H1 (cell line): Measurements from ENCODE around the gene MAB21L3. TPM values are rescaled to one million over a fixed set of nuclear protein-coding genes. Genes with fewer than 3 reads are reported as not detected.

Experiments
- CTCF ChIA-PET: fragments of 300-600 bp; sonication (Branson Sonifier 250); formaldehyde crosslinking; loops from one replicate; lab custom pipeline; 2021; ENCODE audit not compliant: partially characterized antibody; lab: Charles Lee
- POLR2A ChIA-PET: fragments of 300-600 bp; sonication (Branson Sonifier 250); formaldehyde crosslinking; loops from one replicate; lab custom pipeline; 2021; ENCODE audit warnings: inconsistent platforms; ENCODE audit not compliant: partially characterized antibody; lab: Charles Lee
- DNase-seq, 2 experiments: peaks; one replicate each; pipeline versions ENCODE4 v3.0.0 to v3.0.0-alpha.2; 2010 to 2022; ENCODE audit warnings: low spot score in 2 of 2, low read depth in 1 of 2, mixed read lengths in 1 of 2
- FAIRE-seq: peaks from 2 replicates; lab custom pipeline; 2011; peaks lifted over from hg19 to GRCh38; lab: Jason Lieb, UNC
- H2AFZ ChIP-seq: 2 replicates; pipeline ENCODE4 v1.8.1; 2012; ENCODE audit warnings: low read length, inconsistent platforms
- H2AK5ac ChIP-seq: 2 replicates; pipeline ENCODE4 v1.6.1; 2013; ENCODE audit warnings: low read depth, low read length
- H2BK120ac ChIP-seq: replicated peaks from 2 replicates; pipeline ENCODE3; 2013; ENCODE audit warnings: low read depth, low read length, inconsistent platforms
- H2BK12ac ChIP-seq: 2 replicates; pipeline ENCODE4 v1.6.1; 2013; ENCODE audit warnings: low read depth, low read length
- H2BK15ac ChIP-seq: 2 replicates; pipeline ENCODE4 v1.6.1; 2013; ENCODE audit warnings: low read length
- H2BK20ac ChIP-seq: 2 replicates; pipeline ENCODE4 v1.6.1; 2013; ENCODE audit warnings: low read length
- H2BK5ac ChIP-seq: 2 replicates; pipeline ENCODE4 v1.6.1; 2013; ENCODE audit warnings: low read depth, low read length
- H3K14ac ChIP-seq: 2 replicates; pipeline ENCODE4 v1.6.1; 2013; ENCODE audit warnings: inconsistent platforms; ENCODE audit not compliant: insufficient read length
- H3K18ac ChIP-seq: 2 replicates; pipeline ENCODE4 v1.6.1; 2013; ENCODE audit warnings: low read length; ENCODE audit errors: extremely low read depth
- H3K23ac ChIP-seq: 2 replicates; pipeline ENCODE4 v1.6.1; 2013; ENCODE audit warnings: inconsistent platforms; ENCODE audit not compliant: insufficient read length
- H3K23me2 ChIP-seq: 2 replicates; pipeline ENCODE4 v1.6.1; 2013; ENCODE audit warnings: low read depth, low read length
- H3K27ac ChIP-seq: 2 replicates; pipeline ENCODE4 v1.6.1; 2011; ENCODE audit warnings: low read depth, low read length, inconsistent platforms
- H3K27me3 ChIP-seq, 4 experiments: replicated peaks in 1 of 4; 1 replicate in 1 of 4; 2 replicates in 3 of 4; pipeline versions ENCODE4 v1.6.1 to v1.8.1; 2011 to 2013; ENCODE audit warnings: low read length in 3 of 4, mild to moderate bottlenecking in 3 of 4, inconsistent platforms in 2 of 4, mixed read lengths in 2 of 4, moderate library complexity in 1 of 4; ENCODE audit not compliant: control insufficient read depth in 3 of 4, insufficient read depth in 3 of 4; ENCODE audit errors: extremely low read depth in 1 of 4
- H3K36me3 ChIP-seq, 4 experiments: 2 replicates each; pipeline versions ENCODE4 v1.6.1 to v1.8.1; 2011 to 2013; ENCODE audit warnings: mild to moderate bottlenecking in 4 of 4, low read length in 3 of 4, moderate library complexity in 2 of 4, control low read depth in 1 of 4, inconsistent platforms in 1 of 4; ENCODE audit not compliant: insufficient read depth in 4 of 4, control insufficient read depth in 2 of 4
- H3K4ac ChIP-seq: replicated peaks from 2 replicates; pipeline ENCODE3; 2013; ENCODE audit warnings: low read length, low read depth, mixed read lengths, inconsistent platforms; ENCODE audit not compliant: insufficient read length
- H3K4me1 ChIP-seq, 4 experiments: replicated peaks in 1 of 4; 1 replicate in 1 of 4; 2 replicates in 3 of 4; pipeline versions ENCODE4 v1.6.1 to v1.8.1; 2011 to 2013; ENCODE audit warnings: low read length in 3 of 4, inconsistent platforms in 2 of 4, mixed read lengths in 1 of 4; ENCODE audit not compliant: insufficient read depth in 4 of 4, control insufficient read depth in 3 of 4
- H3K4me2 ChIP-seq, 2 experiments: 2 replicates each; pipeline versions ENCODE4 v1.6.1 to v1.8.1; 2011 to 2013; ENCODE audit warnings: low read depth in 2 of 2, low read length in 2 of 2, control low read depth in 1 of 2, inconsistent platforms in 1 of 2, mild to moderate bottlenecking in 1 of 2; ENCODE audit not compliant: insufficient read depth in 1 of 2
- H3K4me3 ChIP-seq, 4 experiments: fragments of 200-600, 300-600 bp in 1 of 4; sonication (generic), shearing (Covaris generic), sonication (Bioruptor Twin) in 1 of 4; 2 replicates each; pipeline versions ENCODE4 v1.5.1 to v1.8.1; 2011 to 2016; ENCODE audit warnings: low read length in 4 of 4, low read depth in 3 of 4, control low read depth in 2 of 4, inconsistent platforms in 2 of 4, mild to moderate bottlenecking in 2 of 4, mixed read lengths in 1 of 4, moderate library complexity in 1 of 4; ENCODE audit not compliant: insufficient read depth in 2 of 4; ENCODE audit errors: extremely low read depth in 1 of 4
- H3K56ac ChIP-seq: replicated peaks from 2 replicates; pipeline ENCODE3; 2013; ENCODE audit warnings: low read depth, mild to moderate bottlenecking, mixed read lengths, low read length, inconsistent platforms; ENCODE audit not compliant: insufficient read length
- H3K79me1 ChIP-seq: 2 replicates; pipeline ENCODE4 v1.6.1; 2013; ENCODE audit warnings: low read depth, low read length, control low read depth
- H3K79me2 ChIP-seq, 2 experiments: 2 replicates each; pipeline versions ENCODE4 v1.6.1 to v1.8.1; 2012 to 2013; ENCODE audit warnings: low read length in 2 of 2, mild to moderate bottlenecking in 2 of 2, inconsistent platforms in 1 of 2; ENCODE audit not compliant: insufficient read depth in 2 of 2, control insufficient read depth in 1 of 2
- H3K9ac ChIP-seq, 4 experiments: replicated peaks in 1 of 4; 1 replicate in 1 of 4; 2 replicates in 3 of 4; pipeline versions ENCODE4 v1.6.1 to v1.8.1; 2011 to 2013; ENCODE audit warnings: low read depth in 3 of 4, low read length in 3 of 4, control low read depth in 2 of 4, mild to moderate bottlenecking in 2 of 4, moderate library complexity in 2 of 4, inconsistent platforms in 1 of 4; ENCODE audit errors: extremely low read depth in 1 of 4
- H3K9me3 ChIP-seq, 2 experiments: 2 replicates each; pipeline versions ENCODE4 v1.6.1 to v1.8.1; 2012 to 2013; ENCODE audit warnings: mild to moderate bottlenecking in 2 of 2, moderate library complexity in 2 of 2, control low read depth in 1 of 2, inconsistent platforms in 1 of 2, low read depth in 1 of 2, low read length in 1 of 2, mixed read lengths in 1 of 2; ENCODE audit not compliant: insufficient read depth in 2 of 2
- H4K20me1 ChIP-seq, 2 experiments: replicated peaks in 1 of 2; 2 replicates each; pipeline versions ENCODE3 to v1.8.1; 2011 to 2013; ENCODE audit warnings: inconsistent platforms in 2 of 2, low read length in 2 of 2, mild to moderate bottlenecking in 1 of 2; ENCODE audit not compliant: insufficient read depth in 2 of 2, control insufficient read depth in 1 of 2
- H4K5ac ChIP-seq: 2 replicates; pipeline ENCODE4 v1.6.1; 2013; ENCODE audit warnings: low read length, low read depth, mixed read lengths, inconsistent platforms; ENCODE audit not compliant: insufficient read length
- H4K8ac ChIP-seq: 2 replicates; pipeline ENCODE4 v1.8.0; 2013; ENCODE audit warnings: mild to moderate bottlenecking, moderate library complexity, low read length, inconsistent platforms; ENCODE audit not compliant: insufficient read depth; ENCODE audit errors: extremely low read depth
- H4K91ac ChIP-seq: replicated peaks from 2 replicates; pipeline ENCODE3; 2013; ENCODE audit warnings: low read length, mixed read lengths, inconsistent platforms; ENCODE audit not compliant: insufficient read length
- BACH1 ChIP-seq: IDR thresholded peaks from 2 replicates; pipeline ENCODE4 v1.6.1; 2012; ENCODE audit warnings: low read length, improper control_type of control experiment
- CBX5 ChIP-seq: fragments of 300-800, 300-1000 bp; sonication (generic); IDR thresholded peaks from 2 replicates; pipeline ENCODE4 v1.7.1; 2016; ENCODE audit warnings: antibody characterized with exemption, low read length, low read depth
- CTBP2 ChIP-seq: IDR thresholded peaks from 2 replicates; pipeline ENCODE4 v1.7.0; 2011; ENCODE audit warnings: borderline replicate concordance, mild to moderate bottlenecking, moderate library complexity, mixed read lengths, low read length; ENCODE audit not compliant: insufficient read depth, insufficient read length
- EP300 ChIP-seq, 2 experiments: IDR thresholded peaks; 1 replicate in 1 of 2; 2 replicates in 1 of 2; pipeline ENCODE4 v1.6.1; 2011 to 2012; ENCODE audit warnings: low read depth in 2 of 2, low read length in 2 of 2, mild to moderate bottlenecking in 2 of 2, borderline replicate concordance in 1 of 2, inconsistent platforms in 1 of 2, moderate library complexity in 1 of 2
- FOSL1 ChIP-seq: IDR thresholded peaks from 2 replicates; pipeline ENCODE4 v1.6.1; 2011; ENCODE audit warnings: mild to moderate bottlenecking, low read depth, low read length, moderate library complexity; ENCODE audit not compliant: insufficient read depth
- JUN ChIP-seq: IDR thresholded peaks from 2 replicates; pipeline ENCODE4 v1.6.1; 2011; ENCODE audit warnings: low read depth, mild to moderate bottlenecking, improper control_type of control experiment, low read length
- MAFK ChIP-seq: IDR thresholded peaks from 2 replicates; pipeline ENCODE4 v1.6.1; 2012; ENCODE audit warnings: low read depth, mild to moderate bottlenecking, improper control_type of control experiment, low read length
- PHF8 ChIP-seq: fragments of 200-600 bp; sonication (generic); conservative IDR thresholded peaks from 2 replicates; pipeline ENCODE4 v1.7.1; 2012; ENCODE audit warnings: low read depth, mild to moderate bottlenecking, inconsistent platforms, low read length, moderate library complexity
- POLR2A ChIP-seq, 2 experiments: IDR thresholded peaks; 1 replicate in 1 of 2; 2 replicates in 1 of 2; pipeline ENCODE4 v1.6.1; 2011; ENCODE audit warnings: low read depth in 2 of 2, low read length in 2 of 2, mild to moderate bottlenecking in 2 of 2; ENCODE audit errors: control extremely low read depth in 1 of 2
- SIN3A ChIP-seq, 2 experiments: IDR thresholded peaks in 1 of 2; conservative IDR thresholded peaks in 1 of 2; 2 replicates each; pipeline ENCODE4 v1.6.1; 2011 to 2012; ENCODE audit warnings: low read length in 2 of 2, improper control_type of control experiment in 1 of 2, low read depth in 1 of 2, mild to moderate bottlenecking in 1 of 2
- SIRT6 ChIP-seq: IDR thresholded peaks from one replicate; pipeline ENCODE4 v1.7.1; 2012; ENCODE audit warnings: low read length, inconsistent platforms
- SUZ12 ChIP-seq: fragments of 200-600 bp; sonication (generic); IDR thresholded peaks from 2 replicates; pipeline ENCODE4 v1.6.1; 2012; ENCODE audit warnings: mild to moderate bottlenecking, inconsistent platforms, low read length, moderate library complexity, mixed read lengths
- TCF12 ChIP-seq: IDR thresholded peaks from 2 replicates; pipeline ENCODE4 v1.6.1; 2011; ENCODE audit warnings: low read depth, mild to moderate bottlenecking, low read length
- TEAD4 ChIP-seq: IDR thresholded peaks from 2 replicates; pipeline ENCODE4 v1.6.1; 2012; ENCODE audit warnings: low read depth, low read length, inconsistent platforms, mixed read lengths
- WGBS, 2 experiments: shearing (Covaris generic) in 1 of 2; methylation state at CpG; one replicate each; pipeline versions ENCODE4 v1.1.6 to v1.1.7; 2013 to 2015; ENCODE audit warnings: low lambda C conversion rate in 2 of 2, mixed read lengths in 2 of 2, inconsistent platforms in 1 of 2, low coverage in 1 of 2, missing lambda C conversion rate in 1 of 2; ENCODE audit not compliant: insufficient replicate concordance in 2 of 2, insufficient coverage in 1 of 2, insufficient read length in 1 of 2; ENCODE audit errors: extremely low coverage in 1 of 2, missing lambda C conversion rate in 1 of 2; 5-methylcytosine and 5-hydroxymethylcytosine counted together
- polyA plus RNA-seq, 7 experiments: library from polyadenylated mRNA; depleted of rRNA in 3 of 7; stranded (reverse) in 5 of 7; unstranded in 2 of 7; fragments of >200 nt in 5 of 7; fragments of 200-250 nt in 2 of 7; gene quantifications; 1 replicate in 5 of 7; 2 replicates in 1 of 7; 4 replicates in 1 of 7; pipeline versions ENCODE4 v1.2.1 to v1.2.3, GENCODE V29; 2011 to 2013; ENCODE audit warnings: missing spikeins in 2 of 7, mixed read lengths in 2 of 7
- total RNA-seq: library from RNA; stranded (reverse); fragmentation: NEBNext Ultra II Directional; extraction: Animal tissue kit (Norgen Biotek cat#: 25700); gene quantifications from 2 replicates; pipeline ENCODE4 v1.2.1, GENCODE V29; 2021
- TF ChIP-seq, protein P1 (sequence below): IDR thresholded peaks from 2 replicates; pipeline ENCODE4 v1.6.1; 2012; ENCODE audit warnings: inconsistent platforms

The MAB21L3 gene
- total and polyA plus RNA-seq, 2 of the 8 experiments (the other 6 are each of a cell fraction or from before 2014, with no cell fraction given): not detected

DNA sequence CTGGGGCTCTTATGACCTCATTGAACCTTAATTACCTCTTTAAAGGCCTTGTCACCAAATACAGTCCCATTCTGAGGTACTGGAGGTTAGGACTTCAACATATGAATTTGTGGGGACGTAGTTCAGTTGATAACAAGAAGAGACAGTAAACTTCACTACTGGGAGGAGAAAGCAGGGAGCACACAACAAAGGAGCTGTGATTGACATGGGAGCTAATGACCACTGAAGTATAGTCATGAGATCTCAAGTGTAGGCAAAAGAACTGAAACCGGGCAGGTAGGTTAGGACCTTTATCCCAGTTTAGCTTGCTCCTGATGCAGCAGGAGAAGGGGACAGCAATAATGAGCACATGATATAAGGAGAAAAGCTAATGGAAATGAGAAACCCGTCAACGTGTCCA, 11.8 kb upstream of the MAB21L3 start:
- Histone ChIP-seq H2BK20ac (no peak overlapping the region), H3K9me3 (0 out of 4 replicates have a peak, but pooled peaks cover 0 to 4% of the 10 kb centered on the region in 2 experiments), H3K27me3 (no peaks in the 10 kb centered on the region), H2BK15ac (no peak overlapping the region), H3K36me3 (no peaks in the 10 kb centered on the region), H3K56ac (no peak overlapping the region), H3K4ac (no peak overlapping the region), H3K79me2 (no peaks in the 10 kb centered on the region), H2BK12ac (no peak overlapping the region), H3K4me3 (no peak overlapping the region), H2BK5ac (no peak overlapping the region), H2BK120ac (no peak overlapping the region), H3K79me1 (no peaks in the 10 kb centered on the region), H3K18ac (no peak overlapping the region), H3K9ac (no peak overlapping the region), H2AK5ac (no peak overlapping the region), H3K14ac (no peak overlapping the region), H4K5ac (no peak overlapping the region), H4K8ac (no peak overlapping the region), H3K23ac (no peak overlapping the region), H3K4me1 (no peaks in the 10 kb centered on the region), H3K27ac (no peak overlapping the region), H2AFZ (no peak overlapping the region), H4K20me1 (no peaks in the 10 kb centered on the region), H3K4me2 (no peak overlapping the region), H3K23me2 (no peaks in the 10 kb centered on the region), H4K91ac (no peak overlapping the region)
- ChIA-PET POLR2A (no interaction called here), CTCF (interaction anchor here (0.6 to 1.1 kb wide), 2 partner anchors 8 to 13 kb away, joined by 3 to 4 read pairs; no protein-coding TSS in a partner anchor)
- 88% methylated on average over 4 of the region's 4 CpGs; no CpG with 5 or more reads in 1 of the 2 experiments for WGBS, 2 experiments
- DNase-seq (no peak), FAIRE-seq (no peak)
- TF ChIP-seq TEAD4 (no peak), JUN (no peak), POLR2A (IDR thresholded peaks at IDR 0.05; ENCODE audit: control extremely low read depth in 1 of 2, low read depth in 2 of 2, low read length in 2 of 2) (no peak), MAFK (no peak), CBX5 (no peak), FOSL1 (no peak), SIRT6 (no peak), TCF12 (no peak), EP300 (IDR thresholded peaks at IDR 0.05; ENCODE audit: borderline replicate concordance in 1 of 2, low read depth in 2 of 2, low read length in 2 of 2) (no peak), SUZ12 (no peak), BACH1 (no peak), PHF8 (no peak), SIN3A (conservative IDR thresholded peaks at IDR 0.05 in 1 of 2, IDR thresholded peaks at IDR 0.05 in 1 of 2; ENCODE audit: low read depth in 1 of 2, low read length in 2 of 2) (no peak), CTBP2 (no peak)
- TF ChIP-seq, protein P1, sequence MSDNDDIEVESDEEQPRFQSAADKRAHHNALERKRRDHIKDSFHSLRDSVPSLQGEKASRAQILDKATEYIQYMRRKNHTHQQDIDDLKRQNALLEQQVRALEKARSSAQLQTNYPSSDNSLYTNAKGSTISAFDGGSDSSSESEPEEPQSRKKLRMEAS: no peak
